ENCODE data around the gene ING1.
"Not testable (repeated sequence)": the region's sequence is repeated elsewhere in the genome, so short reads cannot be mapped to it uniquely, and the experiment has no call there.

The ING1 gene

DNA sequence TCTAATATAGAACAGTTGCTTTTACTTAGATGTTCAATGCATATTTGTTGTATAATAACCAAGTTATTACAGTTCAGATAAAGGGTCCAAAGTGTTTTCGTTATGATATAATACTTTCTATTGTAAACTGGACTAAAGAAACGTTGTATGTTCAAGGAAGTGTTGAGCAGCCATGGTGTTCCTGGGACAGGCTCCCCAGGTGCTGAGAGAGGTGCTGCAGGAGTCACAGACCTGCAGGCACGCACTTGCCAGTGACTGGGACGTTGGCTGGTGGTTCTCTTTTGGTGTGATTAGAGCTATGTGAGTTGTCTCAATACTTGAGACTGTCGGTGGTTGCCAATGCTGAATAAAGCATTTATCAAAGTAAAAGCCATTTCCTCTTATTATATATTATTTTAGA lies 9.5 kb downstream of the ING1 start:
- H3K4me2 ChIP-seq (ENCODE audit: low read length): no peak overlapping the region
- DNase-seq: no peak
- H2AK5ac ChIP-seq (ENCODE audit: low read length): no peak overlapping the region
- no peak overlapping the region for H3K56ac ChIP-seq (ENCODE audit: low read length)
- H2BK5ac ChIP-seq (ENCODE audit: low read length): no peak overlapping the region
- H3K27me3 ChIP-seq (ENCODE audit: insufficient read depth, low read length, poor library complexity): no peaks in the 10 kb centered on the region
- H2BK120ac ChIP-seq (ENCODE audit: low read depth, low read length): no peak overlapping the region
- H3K4me3 ChIP-seq (ENCODE audit: low read length): no peak overlapping the region
- H3K27ac ChIP-seq (ENCODE audit: low read depth, low read length): no peak overlapping the region
- no peak overlapping the region for H4K5ac ChIP-seq (ENCODE audit: low read length)
- no peak overlapping the region for H3K23ac ChIP-seq (ENCODE audit: low read length)
- H3K79me1 ChIP-seq (ENCODE audit: low read length): peaks cover 8% of the 10 kb centered on the region
- H2BK15ac ChIP-seq (replicated peaks; ENCODE audit: low read depth): no peak overlapping the region
- H3K36me3 ChIP-seq (ENCODE audit: control insufficient read depth, insufficient read depth, low read length): peaks cover 2% of the 10 kb centered on the region
- no peak overlapping the region for H4K8ac ChIP-seq (ENCODE audit: low read depth, low read length)
- WGBS (ENCODE audit: extremely low coverage, insufficient coverage, low lambda C conversion rate): no CpG with 5 or more reads among the region's 5 CpGs
- H3K79me2 ChIP-seq (ENCODE audit: control insufficient read depth, insufficient read depth, low read length): peaks cover 24% of the 10 kb centered on the region
- H3K4ac ChIP-seq (ENCODE audit: low read depth, low read length): no peak overlapping the region
- no peak overlapping the region for H3K9ac ChIP-seq (ENCODE audit: low read length)
- no peaks in the 10 kb centered on the region for H3K4me1 ChIP-seq (ENCODE audit: control insufficient read depth, low read depth, low read length)
- H3K18ac ChIP-seq (ENCODE audit: low read length): no peak overlapping the region

DNA sequence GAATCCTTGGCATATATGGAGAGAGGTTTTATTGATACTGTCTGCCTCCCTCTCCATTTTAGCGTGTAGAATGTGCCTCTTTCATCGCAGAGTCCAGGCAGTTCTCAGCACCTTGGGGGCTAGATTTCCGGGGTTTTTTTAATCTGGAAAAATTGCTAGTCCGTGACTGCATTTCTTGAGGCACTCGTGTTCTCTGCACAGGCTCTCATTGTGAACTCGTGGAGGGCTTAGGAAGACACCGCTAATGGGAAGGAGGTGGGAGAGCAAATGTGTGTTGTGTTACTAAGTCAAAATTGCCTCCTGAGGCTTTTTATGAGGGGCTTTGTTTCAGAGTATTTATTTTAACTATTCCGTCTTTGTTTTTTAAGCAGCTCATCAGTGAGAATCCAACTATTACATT lies 10.1 kb downstream of the ING1 start:
- Histone ChIP-seq H3K4ac (ENCODE audit: low read depth, low read length) (no peak overlapping the region), H4K8ac (ENCODE audit: low read depth, low read length) (no peak overlapping the region), H3K79me1 (ENCODE audit: low read length) (peaks cover 8% of the 10 kb centered on the region), H3K23ac (ENCODE audit: low read length) (no peak overlapping the region), H3K18ac (ENCODE audit: low read length) (no peak overlapping the region), H3K4me1 (ENCODE audit: control insufficient read depth, low read depth, low read length) (no peaks in the 10 kb centered on the region), H3K27ac (ENCODE audit: low read depth, low read length) (no peak overlapping the region), H2BK15ac (replicated peaks; ENCODE audit: low read depth) (no peak overlapping the region), H3K79me2 (ENCODE audit: control insufficient read depth, insufficient read depth, low read length) (peaks cover 20% of the 10 kb centered on the region), H3K4me2 (ENCODE audit: low read length) (no peak overlapping the region), H3K36me3 (ENCODE audit: control insufficient read depth, insufficient read depth, low read length) (peaks cover 2% of the 10 kb centered on the region), H2BK5ac (ENCODE audit: low read length) (no peak overlapping the region), H3K56ac (ENCODE audit: low read length) (no peak overlapping the region), H4K5ac (ENCODE audit: low read length) (no peak overlapping the region), H3K27me3 (ENCODE audit: insufficient read depth, low read length, poor library complexity) (no peaks in the 10 kb centered on the region), H2BK120ac (ENCODE audit: low read depth, low read length) (no peak overlapping the region), H3K4me3 (ENCODE audit: low read length) (no peak overlapping the region), H3K9ac (ENCODE audit: low read length) (no peak overlapping the region), H2AK5ac (ENCODE audit: low read length) (no peak overlapping the region)
- WGBS (ENCODE audit: extremely low coverage, insufficient coverage, low lambda C conversion rate): no CpG with 5 or more reads among the region's 8 CpGs
- DNase-seq: no peak

DNA sequence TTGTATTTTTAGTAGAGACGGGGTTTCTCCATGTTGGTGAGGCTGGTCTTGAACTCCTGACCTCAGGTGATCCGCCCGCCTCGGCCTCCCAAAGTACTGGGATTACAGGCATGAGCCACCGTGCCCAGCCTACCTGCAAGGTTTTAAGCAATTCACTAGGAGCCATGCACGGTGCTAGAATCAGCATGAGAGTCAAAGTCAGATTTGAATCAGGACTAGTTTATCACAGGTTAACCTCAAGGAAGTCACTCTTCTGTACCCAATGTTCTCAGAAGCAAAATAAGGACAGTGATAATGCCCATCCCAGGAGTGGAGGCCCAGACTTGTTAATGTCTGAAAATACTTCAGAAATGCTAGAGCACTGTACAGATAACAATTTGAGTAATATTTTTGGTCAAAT lies 12.7 kb downstream of the ING1 start:
- H3K4me2 ChIP-seq (ENCODE audit: low read length); H4K8ac ChIP-seq (ENCODE audit: low read depth, low read length); H3K36me3 ChIP-seq (ENCODE audit: control insufficient read depth, insufficient read depth, low read length); DNase-seq; H3K4ac ChIP-seq (ENCODE audit: low read depth, low read length); H2BK120ac ChIP-seq (ENCODE audit: low read depth, low read length); H3K9ac ChIP-seq (ENCODE audit: low read length); H3K27ac ChIP-seq (ENCODE audit: low read depth, low read length); H3K4me3 ChIP-seq (ENCODE audit: low read length); H3K79me1 ChIP-seq (ENCODE audit: low read length); H2BK5ac ChIP-seq (ENCODE audit: low read length); H2AK5ac ChIP-seq (ENCODE audit: low read length); H3K56ac ChIP-seq (ENCODE audit: low read length); H3K27me3 ChIP-seq (ENCODE audit: insufficient read depth, low read length, poor library complexity); H3K18ac ChIP-seq (ENCODE audit: low read length); H4K5ac ChIP-seq (ENCODE audit: low read length); H2BK15ac ChIP-seq (replicated peaks; ENCODE audit: low read depth); H3K23ac ChIP-seq (ENCODE audit: low read length); H3K79me2 ChIP-seq (ENCODE audit: control insufficient read depth, insufficient read depth, low read length); H3K4me1 ChIP-seq (ENCODE audit: control insufficient read depth, low read depth, low read length): not testable (repeated sequence)
- no CpG with 5 or more reads among the region's 6 CpGs for WGBS (ENCODE audit: extremely low coverage, insufficient coverage, low lambda C conversion rate)

DNA sequence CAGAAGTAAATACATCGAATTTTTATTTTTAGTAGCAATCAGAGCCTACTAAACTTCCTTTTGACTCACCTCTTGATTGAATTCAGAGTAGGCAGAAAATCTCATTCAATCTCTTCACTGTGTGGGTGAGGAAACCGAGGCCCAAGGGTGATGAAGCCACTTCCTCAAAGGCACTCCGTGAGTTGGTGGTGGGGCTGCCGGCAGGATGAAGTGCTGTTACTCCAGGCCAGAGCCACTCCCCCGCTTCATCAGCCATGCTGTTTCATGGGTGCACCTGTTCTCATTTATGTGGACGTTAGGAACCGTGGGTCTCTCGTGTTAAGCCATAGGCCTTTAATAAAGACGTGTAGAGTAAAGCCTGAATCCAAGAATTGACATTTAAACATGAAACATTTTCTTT lies 13.2 kb downstream of the ING1 start:
- H2BK5ac ChIP-seq (ENCODE audit: low read length): no peak overlapping the region
- H3K18ac ChIP-seq (ENCODE audit: low read length): no peak overlapping the region
- WGBS (ENCODE audit: extremely low coverage, insufficient coverage, low lambda C conversion rate): no CpG with 5 or more reads among the region's 9 CpGs
- H3K56ac ChIP-seq (ENCODE audit: low read length): no peak overlapping the region
- H3K4me2 ChIP-seq (ENCODE audit: low read length): no peak overlapping the region
- no peak overlapping the region for H3K9ac ChIP-seq (ENCODE audit: low read length)
- H4K5ac ChIP-seq (ENCODE audit: low read length): no peak overlapping the region
- H3K4me3 ChIP-seq (ENCODE audit: low read length): no peak overlapping the region
- no peaks in the 10 kb centered on the region for H3K4me1 ChIP-seq (ENCODE audit: control insufficient read depth, low read depth, low read length)
- no peaks in the 10 kb centered on the region for H3K36me3 ChIP-seq (ENCODE audit: control insufficient read depth, insufficient read depth, low read length)
- no peaks in the 10 kb centered on the region for H3K27me3 ChIP-seq (ENCODE audit: insufficient read depth, low read length, poor library complexity)
- no peak overlapping the region for H2AK5ac ChIP-seq (ENCODE audit: low read length)
- H3K4ac ChIP-seq (ENCODE audit: low read depth, low read length): no peak overlapping the region
- no peak overlapping the region for H3K27ac ChIP-seq (ENCODE audit: low read depth, low read length)
- no peaks in the 10 kb centered on the region for H3K79me2 ChIP-seq (ENCODE audit: control insufficient read depth, insufficient read depth, low read length)
- H3K79me1 ChIP-seq (ENCODE audit: low read length): peaks cover 2% of the 10 kb centered on the region
- no peak overlapping the region for H3K23ac ChIP-seq (ENCODE audit: low read length)
- no peak overlapping the region for H2BK15ac ChIP-seq (replicated peaks; ENCODE audit: low read depth)
- no peak overlapping the region for H2BK120ac ChIP-seq (ENCODE audit: low read depth, low read length)
- no peak overlapping the region for H4K8ac ChIP-seq (ENCODE audit: low read depth, low read length)
- DNase-seq: no peak

DNA sequence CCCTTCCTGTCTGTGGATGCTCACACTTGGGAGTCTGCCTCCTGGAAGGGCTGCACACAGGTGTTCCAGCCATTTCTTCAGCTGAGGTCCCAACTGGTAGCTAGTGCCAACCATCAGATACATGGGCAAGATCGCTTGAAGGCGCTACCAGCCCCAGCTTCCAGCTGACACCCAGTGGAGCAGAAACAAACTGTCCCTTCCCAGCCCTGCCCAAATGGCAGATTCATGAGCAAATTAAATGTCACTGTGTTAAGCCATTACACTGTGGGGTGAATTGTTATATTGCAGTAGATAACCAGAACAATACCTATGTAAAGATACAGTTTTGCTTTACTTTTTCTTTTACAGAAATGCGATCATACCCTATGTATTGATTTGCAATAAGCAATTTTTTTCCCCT lies 17.6 kb downstream of the ING1 start:
- Histone ChIP-seq H3K9ac (ENCODE audit: low read length) (no peak overlapping the region), H2BK15ac (replicated peaks; ENCODE audit: low read depth) (no peak overlapping the region), H4K5ac (ENCODE audit: low read length) (no peak overlapping the region), H3K4me1 (ENCODE audit: control insufficient read depth, low read depth, low read length) (no peaks in the 10 kb centered on the region), H3K79me2 (ENCODE audit: control insufficient read depth, insufficient read depth, low read length) (no peaks in the 10 kb centered on the region), H3K4me2 (ENCODE audit: low read length) (no peak overlapping the region), H3K4ac (ENCODE audit: low read depth, low read length) (no peak overlapping the region), H2BK5ac (ENCODE audit: low read length) (no peak overlapping the region), H3K36me3 (ENCODE audit: control insufficient read depth, insufficient read depth, low read length) (no peaks in the 10 kb centered on the region), H3K56ac (ENCODE audit: low read length) (no peak overlapping the region), H4K8ac (ENCODE audit: low read depth, low read length) (no peak overlapping the region), H3K4me3 (ENCODE audit: low read length) (no peak overlapping the region), H3K27me3 (ENCODE audit: insufficient read depth, low read length, poor library complexity) (no peaks in the 10 kb centered on the region), H3K23ac (ENCODE audit: low read length) (no peak overlapping the region), H3K27ac (ENCODE audit: low read depth, low read length) (no peak overlapping the region), H2AK5ac (ENCODE audit: low read length) (no peak overlapping the region), H2BK120ac (ENCODE audit: low read depth, low read length) (no peak overlapping the region), H3K79me1 (ENCODE audit: low read length) (no peaks in the 10 kb centered on the region), H3K18ac (ENCODE audit: low read length) (no peak overlapping the region)
- DNase-seq: no peak
- WGBS (ENCODE audit: extremely low coverage, insufficient coverage, low lambda C conversion rate): no CpG with 5 or more reads among the region's 3 CpGs

DNA sequence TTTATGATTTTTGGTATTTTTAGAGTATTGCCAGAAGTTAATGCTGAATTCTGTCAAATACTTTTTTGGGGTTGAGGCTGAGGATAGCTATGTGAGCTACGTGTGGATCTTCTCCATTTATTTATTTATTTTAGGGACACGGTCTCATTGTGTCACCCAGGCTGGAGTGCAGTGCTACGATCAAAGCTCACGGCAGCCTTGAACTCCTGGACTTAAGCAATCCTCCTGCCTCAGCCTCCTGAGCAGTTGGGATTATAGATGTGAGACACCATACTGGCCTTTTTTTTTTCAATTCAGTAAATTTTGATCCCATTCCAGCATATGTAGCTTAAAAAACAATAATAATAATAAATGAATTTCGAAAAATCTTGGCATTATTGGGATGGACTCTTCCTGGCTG lies 21.1 kb downstream of the ING1 start:
- Histone ChIP-seq H2BK5ac (ENCODE audit: low read length) (no peak overlapping the region), H3K27me3 (ENCODE audit: insufficient read depth, low read length, poor library complexity) (no peaks in the 10 kb centered on the region), H4K8ac (ENCODE audit: low read depth, low read length) (no peak overlapping the region), H2BK15ac (replicated peaks; ENCODE audit: low read depth) (no peak overlapping the region), H2AK5ac (ENCODE audit: low read length) (no peak overlapping the region), H3K36me3 (ENCODE audit: control insufficient read depth, insufficient read depth, low read length) (no peaks in the 10 kb centered on the region), H3K79me1 (ENCODE audit: low read length) (no peaks in the 10 kb centered on the region), H3K9ac (ENCODE audit: low read length) (no peak overlapping the region), H3K4me1 (ENCODE audit: control insufficient read depth, low read depth, low read length) (no peaks in the 10 kb centered on the region), H4K5ac (ENCODE audit: low read length) (no peak overlapping the region), H3K4ac (ENCODE audit: low read depth, low read length) (no peak overlapping the region), H3K18ac (ENCODE audit: low read length) (no peak overlapping the region), H3K23ac (ENCODE audit: low read length) (no peak overlapping the region), H3K56ac (ENCODE audit: low read length) (no peak overlapping the region), H3K27ac (ENCODE audit: low read depth, low read length) (no peak overlapping the region), H3K4me3 (ENCODE audit: low read length) (no peak overlapping the region), H3K4me2 (ENCODE audit: low read length) (no peak overlapping the region), H3K79me2 (ENCODE audit: control insufficient read depth, insufficient read depth, low read length) (no peaks in the 10 kb centered on the region), H2BK120ac (ENCODE audit: low read depth, low read length) (no peak overlapping the region)
- no CpG with 5 or more reads among the region's 5 CpGs for WGBS (ENCODE audit: extremely low coverage, insufficient coverage, low lambda C conversion rate)
- no peak for DNase-seq
